ELF-1 (cell line): ENCODE data around the gene GRIA1.
A peak's percentile ranks its signal among the peaks of the same experiment; 100 is the strongest.

ENCODE experiments used
- DNase-seq: peaks from one replicate; pipeline ENCODE4 v3.0.0-alpha.2; 2016; ENCODE audit warnings: low read depth, low spot score

GRIA1 gene

DNA sequence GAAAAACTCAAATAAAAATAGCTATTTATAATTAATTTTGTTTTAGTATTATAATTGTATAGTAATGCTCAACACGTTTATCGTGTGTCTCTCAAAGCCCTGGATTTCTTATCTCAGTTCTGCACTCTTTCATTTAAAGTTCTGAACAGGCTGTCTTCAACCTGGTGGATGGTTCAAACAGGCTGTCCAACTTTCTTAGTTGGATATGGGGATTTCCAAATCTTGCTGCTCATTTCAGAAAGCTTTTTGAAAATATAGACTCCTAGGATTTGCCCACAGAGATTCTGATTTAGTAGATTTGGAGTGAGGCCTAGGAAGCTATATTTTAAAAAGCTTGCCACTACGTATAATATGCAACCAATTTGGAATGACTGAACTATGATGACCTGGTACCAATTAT lies 120.3 kb downstream of the GRIA1 start:
- no peak for DNase-seq

DNA sequence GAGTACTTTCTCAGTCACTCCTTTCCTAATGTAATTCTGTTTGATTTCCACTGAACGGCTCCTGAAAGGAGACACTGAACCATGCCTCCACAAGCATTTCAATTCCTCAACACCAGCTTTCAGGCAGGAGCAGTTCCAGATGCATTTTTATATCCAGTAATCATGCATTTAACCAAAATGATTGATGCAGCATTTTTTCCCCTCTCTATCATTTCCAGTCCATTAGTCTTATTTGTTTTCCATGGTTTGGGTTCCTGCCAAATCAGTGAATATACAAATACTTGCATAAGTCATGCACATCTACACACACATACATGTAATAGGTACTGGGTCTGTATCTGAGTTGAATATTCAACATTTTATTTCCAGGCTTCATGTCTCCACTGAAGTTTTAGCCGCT lies 122.7 kb downstream of the GRIA1 start:
- DNase-seq: no peak

DNA sequence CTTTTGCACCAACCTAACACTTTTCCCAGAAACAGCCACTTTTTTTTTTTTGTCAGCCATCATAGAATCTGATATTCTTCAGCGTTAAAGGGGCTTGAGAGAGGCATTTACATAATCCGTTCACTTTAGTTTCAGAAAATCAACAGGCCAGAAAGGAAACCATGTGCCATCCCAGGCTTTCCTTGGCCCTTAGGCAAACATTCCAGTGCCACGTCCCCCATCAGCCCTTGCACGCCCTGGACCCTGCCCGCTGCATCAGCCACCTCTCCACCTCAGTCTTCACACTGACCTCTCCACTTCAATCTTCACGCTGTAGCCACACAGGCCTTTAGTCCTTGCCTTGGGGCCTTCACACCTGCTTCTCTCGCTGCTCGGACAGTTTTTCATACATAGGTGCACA lies 123.2 kb downstream of the GRIA1 start:
- no peak for DNase-seq

DNA sequence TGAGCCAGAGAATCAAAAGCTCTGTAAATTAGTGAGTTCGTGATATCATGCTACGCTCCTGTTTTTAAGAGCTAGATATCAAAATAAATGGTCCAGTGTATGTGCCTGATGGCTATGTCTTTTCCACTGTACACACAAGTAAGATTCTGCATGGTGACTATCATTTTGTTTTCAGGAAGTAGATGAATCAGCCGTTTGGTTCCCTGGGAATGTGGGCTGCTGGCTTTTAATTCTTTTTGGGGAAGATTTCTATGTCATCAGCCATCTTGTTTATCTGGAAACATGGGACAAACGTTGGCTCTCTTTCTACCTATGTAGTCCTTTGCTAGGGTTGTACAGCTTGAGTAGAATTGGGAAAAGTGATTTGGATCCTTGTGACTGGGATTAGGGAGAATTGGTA lies 126.7 kb downstream of the GRIA1 start:
- no peak for DNase-seq

DNA sequence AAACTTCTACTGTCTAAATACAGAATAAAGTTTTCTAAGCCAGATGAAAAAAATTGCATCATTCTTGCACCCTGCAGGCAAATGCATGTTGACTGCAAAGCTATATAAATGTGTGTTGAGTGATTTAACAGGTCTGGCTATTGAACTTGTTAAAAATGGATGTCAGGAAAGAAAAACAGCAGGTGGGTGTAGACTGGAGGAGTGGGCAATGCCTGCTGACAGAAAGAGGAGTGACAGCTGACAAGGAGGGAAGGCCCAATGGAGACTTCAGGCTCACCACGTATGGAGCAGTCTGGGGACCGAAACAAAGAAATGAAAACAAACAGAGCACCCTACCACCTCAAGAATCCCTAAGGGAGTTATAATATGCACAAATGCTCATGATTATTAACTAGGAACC lies 127.8 kb downstream of the GRIA1 start:
- DNase-seq: no peak

DNA sequence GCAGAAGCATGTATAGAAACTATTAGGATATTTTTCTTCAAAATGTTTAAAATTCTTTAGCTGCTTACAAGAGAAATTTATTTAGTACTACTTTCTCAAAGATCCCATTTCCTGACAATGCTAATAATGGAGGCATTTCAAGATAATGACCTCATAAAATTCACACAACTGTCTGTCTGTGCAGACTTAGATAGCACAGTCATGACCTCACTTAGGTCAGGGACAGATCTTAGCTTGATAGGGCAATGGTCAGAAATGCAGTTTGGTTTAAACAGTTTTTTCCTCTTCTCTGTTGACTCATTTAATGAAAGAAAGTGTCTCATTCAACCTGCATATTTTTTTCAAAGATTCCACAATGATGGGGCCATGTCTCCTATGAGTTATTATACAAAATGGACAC lies 128.4 kb downstream of the GRIA1 start:
- no peak for DNase-seq

DNA sequence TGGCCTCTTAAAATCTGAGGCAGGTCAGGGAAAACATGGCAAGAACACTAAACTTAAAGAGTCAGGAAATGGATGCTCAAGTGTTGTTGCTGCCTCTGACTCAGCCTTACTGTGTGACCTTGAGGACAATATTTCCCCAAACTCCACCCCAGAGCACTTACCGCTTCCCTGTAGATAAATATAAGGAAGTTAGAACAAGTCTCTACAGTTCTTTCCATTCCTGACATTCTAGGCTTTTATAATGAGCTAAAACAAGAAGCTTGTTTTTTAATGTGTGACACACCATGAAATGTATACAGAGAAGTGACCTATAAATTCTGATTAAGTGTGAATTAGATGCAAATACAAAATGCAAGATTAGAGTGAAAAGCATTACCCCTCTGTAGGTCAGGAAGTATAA lies 129.3 kb downstream of the GRIA1 start:
- no peak for DNase-seq

DNA sequence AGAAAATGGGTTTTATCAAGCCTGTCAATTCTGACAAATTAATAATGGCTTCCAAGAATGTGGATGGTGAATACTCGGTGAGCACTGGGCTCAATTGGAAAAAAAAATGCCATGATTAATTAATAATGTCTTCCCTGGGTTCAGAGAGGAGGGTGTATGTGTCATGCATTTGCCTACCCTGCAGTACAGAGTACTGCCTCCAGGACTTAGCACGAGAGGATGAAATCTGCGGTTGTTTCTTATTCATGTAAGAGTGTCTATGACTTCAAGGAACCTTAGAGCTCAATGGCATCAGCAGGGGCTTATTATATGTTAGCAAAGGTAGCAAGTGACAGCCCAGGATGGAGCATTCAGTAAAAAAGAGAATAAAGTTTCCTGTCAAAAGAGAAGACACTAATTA lies 132.7 kb downstream of the GRIA1 start:
- DNase-seq: no peak

DNA sequence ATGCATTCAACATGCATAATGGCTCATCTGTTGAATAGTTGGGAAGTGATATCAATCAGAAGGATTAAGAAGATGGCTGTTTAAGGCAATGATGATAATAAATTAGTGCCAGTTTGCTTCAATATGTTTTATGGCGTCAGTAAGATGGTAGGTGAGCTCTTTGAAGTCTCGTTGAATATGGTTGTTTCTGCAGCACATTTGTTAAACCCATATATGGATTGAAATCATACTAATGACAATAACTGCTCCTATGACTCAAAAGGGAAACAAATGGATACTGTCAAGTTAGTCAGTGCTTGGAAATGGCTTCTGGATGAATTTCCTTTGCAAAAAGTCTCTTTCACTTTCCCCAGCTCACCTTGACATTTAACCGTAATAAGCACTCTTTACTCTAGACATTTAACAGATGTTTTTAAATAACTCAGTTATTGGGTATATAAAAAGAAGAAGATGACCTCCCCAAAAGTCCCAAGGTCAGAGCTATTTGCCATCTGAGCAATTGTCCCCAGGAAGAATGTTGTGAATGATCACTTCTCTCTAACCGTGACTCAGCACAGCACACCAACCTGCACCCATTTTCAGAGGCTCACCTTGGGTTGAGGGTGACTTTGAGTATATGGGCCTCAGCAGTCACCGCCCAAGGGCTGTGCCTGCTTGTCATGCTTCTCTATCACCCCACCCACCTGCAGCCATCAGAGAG lies 133.4 kb downstream of the GRIA1 start:
- no peak for DNase-seq

DNA sequence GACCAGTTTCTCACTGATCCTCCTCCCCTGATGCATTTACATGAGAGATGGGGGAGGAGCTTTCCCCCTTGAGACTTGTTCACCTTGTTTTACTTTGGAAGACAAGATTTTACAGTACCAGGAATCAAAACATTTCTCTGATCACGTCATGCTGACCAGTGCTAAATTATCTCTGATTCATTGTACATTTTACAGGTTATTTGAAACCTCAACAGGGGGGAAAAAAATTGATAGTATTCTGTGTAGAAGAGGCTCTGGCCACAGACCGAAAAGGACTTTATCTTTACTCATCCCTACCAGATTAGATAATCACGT lies 133.9 kb downstream of the GRIA1 start:
- DNase-seq: no peak

DNA sequence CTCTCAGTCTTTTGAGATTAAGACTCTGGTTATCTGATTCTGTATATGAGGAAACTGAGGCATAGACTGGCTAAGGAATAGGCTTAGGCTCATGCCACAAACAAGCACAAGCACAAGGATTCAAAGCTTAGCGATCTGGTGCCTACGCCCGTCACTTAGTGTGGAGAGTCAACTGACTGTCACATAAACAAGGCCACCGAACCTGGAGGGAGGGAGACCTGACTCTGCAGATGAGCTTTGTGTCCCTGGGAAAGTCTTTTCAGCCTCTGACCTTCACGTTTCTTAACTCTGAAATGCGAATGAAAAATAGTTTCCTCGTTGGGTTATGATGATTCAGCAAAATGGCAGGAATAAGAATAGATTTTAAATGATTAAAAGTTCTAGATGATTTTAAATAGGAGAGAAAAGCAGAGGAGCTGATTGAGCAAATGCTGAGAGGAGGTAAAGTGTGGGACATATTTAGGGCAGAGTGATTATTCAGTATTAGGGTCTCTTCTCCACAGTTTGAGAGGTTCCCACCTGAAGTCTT lies 135.4 kb downstream of the GRIA1 start:
- DNase-seq: no peak

DNA sequence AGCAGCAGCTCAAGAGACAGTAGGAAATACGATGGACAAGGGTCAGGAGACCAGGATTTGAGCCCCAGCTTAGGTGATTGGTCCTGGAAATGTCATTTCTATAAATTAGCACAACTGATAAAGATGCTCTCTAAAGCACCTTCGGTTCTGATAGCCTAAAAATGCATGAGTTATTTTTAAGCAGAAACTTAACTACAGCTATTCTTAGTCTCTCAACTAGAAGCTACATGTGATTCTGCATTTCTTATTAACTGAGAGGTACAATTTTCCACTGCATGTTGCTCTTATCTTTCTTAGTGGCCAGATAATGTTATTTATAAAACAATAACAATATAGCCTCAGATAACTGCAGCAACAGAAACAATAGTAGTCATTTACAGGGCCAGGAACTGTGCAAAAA lies 136.4 kb downstream of the GRIA1 start:
- no peak for DNase-seq

DNA sequence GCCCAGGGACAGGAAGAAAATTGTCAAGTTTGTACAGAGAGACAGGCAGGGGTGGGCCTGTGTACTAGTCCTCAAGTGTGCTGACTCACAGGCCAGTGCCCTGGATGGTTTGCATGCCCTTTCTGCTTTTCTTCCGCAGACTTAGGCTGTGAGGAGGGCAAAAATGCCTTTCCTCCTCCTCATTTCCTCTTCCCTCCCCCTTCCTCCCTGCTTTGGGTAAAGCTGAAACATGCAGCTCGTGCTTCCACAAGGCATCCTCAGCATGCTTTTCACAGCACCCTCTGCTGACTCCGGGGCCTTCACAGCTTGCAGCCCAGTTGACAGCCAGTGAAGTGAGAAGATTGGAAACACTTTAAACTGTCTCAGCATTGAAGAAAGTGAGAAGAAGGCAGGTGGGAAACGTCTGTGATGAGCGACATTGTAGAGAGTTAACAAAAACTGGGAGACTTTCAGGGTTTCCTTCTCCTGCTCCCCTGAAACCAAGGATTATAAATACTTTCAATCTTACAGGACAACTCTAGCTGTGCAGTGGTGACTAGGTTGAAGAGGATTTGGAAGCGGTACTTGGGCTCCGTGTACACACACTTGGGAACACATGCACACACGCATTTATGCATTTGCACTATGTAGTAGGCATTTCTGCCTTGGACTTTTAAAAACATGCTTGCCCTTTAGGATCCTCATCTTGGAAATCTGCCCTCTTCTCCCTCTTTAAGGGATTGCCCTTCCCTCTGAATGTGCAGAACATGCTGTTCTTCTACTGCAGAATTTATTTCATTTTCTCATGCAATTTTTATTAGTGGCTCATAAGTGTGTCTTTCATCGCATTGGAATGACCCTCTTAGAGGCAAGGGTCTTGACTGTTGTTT lies 138.8 kb downstream of the GRIA1 start:
- DNase-seq: peak; percentile 84

DNA sequence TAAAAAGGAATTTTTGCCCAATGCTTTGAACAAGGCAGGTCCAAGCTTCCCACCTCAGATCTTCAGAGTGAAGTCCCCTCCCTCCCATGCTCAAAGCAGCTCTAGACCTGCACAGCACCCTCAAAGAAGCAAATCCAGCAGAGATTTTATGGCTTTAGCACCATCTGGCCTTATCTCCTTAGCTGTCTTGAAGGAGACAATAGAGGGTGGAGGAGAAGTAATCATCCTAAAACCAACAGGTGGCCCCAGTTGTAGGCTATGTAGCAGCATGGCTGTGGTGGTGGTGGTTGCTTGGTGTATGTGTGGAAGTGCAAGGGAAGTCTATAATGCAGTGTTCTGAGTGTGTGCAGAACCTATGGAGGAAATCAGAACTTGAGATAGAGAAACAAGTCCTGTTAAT lies 140.1 kb downstream of the GRIA1 start:
- DNase-seq: no peak

DNA sequence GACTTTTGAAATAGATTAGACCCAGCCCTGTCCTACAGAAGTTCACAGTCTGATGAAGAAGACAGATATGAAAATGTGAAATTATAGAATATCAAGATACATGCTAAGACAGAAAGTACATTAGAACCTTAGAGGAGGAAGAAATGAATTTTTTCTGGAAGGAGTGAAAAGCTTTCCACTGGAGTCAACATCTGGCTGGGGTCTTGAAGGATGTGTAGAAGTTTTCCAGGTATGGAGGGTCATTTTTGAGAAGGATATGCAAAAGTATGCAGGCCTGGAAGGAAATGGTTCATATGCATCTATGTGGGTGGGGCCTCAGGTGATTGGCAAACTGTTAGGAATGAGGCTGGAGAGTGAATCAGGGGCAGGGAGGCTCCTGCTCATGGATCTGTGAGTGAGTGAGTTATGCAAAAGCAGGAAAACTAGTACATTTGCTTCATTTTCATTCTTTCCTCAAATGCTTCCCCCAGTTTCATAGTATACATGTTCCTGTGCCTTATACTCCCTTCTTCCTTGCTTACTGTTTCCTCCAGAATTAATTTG lies 142.3 kb downstream of the GRIA1 start:
- no peak for DNase-seq

DNA sequence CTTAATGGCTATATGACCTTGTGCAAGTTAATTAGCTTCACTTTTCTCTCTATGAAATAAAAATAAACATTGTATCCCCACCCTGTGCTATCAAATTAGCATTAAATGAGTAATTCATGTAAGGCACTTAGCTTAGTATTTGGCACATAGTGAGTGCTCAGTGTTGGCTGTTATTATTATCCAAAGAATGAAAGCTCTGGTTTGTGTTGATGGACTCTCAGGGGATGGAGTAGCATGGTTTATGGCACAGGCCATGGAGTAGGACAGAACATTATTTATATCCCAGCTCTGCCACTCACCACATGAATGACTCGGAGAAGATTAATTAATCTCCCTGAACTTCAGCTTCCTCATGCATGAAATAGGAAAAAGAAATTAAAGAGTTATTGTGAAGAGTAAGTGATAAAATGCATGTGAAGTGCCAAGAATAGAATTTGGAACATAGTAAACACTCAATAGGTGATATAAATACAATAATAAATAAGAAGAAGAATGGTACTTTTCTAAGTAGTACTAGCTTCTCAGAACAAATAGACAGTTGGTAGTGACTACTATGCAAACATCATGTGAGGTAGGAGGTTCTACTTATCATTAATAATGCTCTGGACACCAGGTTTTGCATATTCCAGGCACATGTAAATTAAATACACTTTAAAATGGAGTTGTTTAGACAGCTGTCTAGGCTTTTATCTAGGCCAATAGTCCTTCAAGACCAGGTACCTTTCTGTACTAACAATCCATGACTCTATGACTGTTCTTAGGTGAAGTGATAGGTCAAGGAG lies 146.4 kb downstream of the GRIA1 start:
- DNase-seq: no peak

DNA sequence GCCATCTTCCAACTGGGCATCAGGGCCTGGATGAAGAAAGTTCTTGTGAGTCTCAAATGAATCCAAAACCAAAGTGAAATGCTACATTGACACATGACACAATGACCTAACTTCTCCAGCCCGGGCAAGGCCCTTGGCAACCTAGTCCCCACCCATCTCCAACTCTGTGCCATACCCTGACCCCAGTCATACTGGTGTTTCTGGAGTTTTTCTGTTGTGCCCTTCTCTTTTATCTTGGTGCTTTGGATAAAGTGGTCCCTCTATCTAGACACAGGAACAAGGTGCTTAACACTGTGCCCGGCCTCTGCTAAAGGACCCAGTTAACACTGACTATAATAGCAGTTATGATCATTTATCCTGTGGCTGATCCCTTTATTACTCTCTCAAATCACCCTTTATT lies 149.8 kb downstream of the GRIA1 start:
- no peak for DNase-seq

DNA sequence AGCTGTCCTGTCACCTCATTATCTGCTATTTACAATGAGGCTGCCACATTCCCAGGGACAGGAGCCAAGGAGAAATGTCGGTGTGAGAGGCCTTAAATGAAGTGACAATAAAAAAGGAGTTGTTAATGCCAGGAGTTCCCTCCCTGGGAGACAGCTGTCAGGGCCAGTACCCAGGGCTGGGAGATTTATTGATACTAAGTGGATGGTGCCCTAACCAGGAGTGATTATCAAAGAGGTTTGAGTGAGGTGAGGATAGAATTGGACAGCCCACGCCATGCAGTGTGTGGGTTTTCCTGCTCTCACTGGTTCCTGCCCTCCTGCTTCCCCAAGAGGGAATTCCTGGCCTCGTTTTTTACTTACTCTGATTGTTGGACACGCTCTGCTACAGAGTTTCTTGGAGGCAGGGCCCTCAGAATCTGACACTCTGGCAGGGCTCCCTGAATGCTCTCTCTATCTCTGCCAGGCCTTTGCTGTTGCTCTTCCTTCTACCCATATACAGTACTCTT lies 150.8 kb downstream of the GRIA1 start:
- DNase-seq: no peak

DNA sequence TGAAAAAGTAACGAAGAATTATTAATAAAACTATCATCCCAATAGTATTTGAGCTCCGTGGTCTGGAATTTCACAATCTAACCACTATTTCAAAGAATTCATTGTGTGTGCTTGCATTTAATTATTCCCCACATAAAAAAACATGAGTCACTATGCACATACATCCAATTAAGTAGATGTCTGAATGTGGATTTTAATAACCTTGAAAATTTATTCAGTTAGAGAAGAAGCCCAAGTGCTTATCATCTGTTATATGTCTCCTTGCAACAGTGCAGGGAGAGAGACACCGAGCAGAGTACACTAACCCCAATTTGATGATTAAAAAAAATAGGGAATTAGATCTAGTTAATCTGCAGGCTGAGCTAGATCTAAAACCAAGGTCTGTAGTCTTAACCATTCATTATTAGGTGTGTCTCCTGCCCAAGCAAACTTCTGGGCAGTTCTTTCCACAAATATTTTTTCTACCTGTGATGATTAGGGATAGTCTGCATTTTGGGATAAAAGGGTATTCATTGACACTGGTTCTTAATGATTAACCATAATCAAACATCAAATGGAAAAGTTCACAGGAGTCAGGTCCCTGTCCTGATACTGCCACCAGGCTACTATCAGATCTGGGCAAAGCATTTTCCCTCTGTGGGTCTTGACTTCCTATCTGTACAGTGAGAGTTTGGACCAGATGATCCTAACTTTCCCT lies 164.2 kb downstream of the GRIA1 start:
- DNase-seq: no peak

DNA sequence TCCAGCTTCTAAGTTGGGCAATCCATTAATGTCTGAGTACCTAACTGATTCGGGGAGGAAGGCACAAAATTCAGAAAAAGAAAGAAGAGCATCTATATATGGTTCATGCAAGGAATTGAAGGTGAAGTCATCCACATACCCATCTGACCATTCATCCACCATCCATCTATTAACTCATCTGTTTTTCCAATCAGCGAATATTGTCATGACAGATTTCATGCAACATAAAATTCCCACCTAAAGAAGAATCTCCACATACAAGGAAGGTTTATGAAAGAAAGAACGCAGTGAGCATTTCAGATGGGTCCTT lies 164.7 kb downstream of the GRIA1 start:
- no peak for DNase-seq

DNA sequence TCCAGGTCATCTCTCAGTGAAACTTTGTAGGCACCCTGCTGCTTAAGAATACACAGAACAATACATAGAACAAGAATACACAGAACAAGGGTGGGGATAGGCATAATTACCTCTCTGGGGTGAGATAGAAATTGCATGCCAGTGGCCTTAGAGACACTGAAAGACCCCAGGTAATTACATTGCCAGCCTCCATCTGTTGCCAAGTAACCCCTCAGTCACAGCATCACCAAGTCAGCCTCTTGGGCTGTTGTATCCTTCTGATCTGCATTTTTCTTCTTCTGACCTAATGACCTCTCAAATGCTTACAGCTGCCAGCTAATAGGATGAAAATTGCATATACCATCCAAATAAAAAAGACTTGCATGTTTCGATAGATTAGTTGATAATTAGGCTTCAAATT lies 167.7 kb downstream of the GRIA1 start:
- DNase-seq: peak; percentile 49

DNA sequence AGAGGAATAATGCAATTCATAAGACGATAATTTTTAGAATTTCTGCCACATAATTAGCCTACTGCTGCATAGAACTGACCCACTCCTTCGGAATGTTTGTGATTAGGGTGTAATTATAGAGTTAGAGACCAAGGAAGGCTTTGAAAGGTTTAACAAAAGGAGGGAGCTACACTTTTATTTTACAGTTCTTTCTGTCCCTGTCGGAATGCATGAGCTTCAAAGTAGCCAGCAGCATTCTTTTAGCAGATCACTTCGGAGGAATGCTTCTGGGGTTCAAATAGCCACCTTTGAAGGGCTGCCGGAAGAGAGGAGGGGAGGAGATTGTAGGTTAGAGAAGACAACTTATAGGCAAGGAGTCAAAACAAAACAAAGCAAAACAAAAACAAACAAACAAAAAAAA lies 168.1 kb downstream of the GRIA1 start:
- DNase-seq: peak; percentile 61
